Measurements from ENCODE around the gene IFIT3. TPM values are rescaled to one million over a fixed set of nuclear protein-coding genes. Genes with fewer than 3 reads are reported as not detected.
A peak's percentile ranks its signal among the peaks of the same experiment; 100 is the strongest.

The IFIT3 gene
- total RNA-seq, 2 experiments from 2014 or later = 54.2 to 151 TPM

DNA sequence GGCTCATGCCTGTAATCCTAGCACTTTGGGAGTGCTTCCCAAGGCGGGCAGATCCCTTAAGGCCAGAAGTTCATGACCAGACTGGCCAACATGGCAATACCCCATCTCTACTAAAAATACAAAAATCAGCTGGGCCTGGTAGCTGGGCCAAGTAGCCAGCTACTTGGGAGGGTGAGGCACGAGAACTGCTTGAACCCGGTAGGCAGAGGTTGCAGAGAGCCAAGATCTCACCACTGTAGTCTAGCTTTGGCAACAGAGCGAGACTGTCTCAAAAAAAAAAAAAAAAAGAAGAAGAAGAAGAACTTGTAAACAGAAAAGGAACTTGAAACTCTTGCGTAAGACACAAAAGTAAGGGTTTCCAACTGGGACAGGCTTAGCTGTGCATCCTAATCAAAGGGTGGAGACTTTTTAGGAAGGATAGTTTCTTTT lies 31.6 kb upstream of the IFIT3 start:
- Mint-ChIP-seq H3K27me3 (peaks cover 15% of the 10 kb centered on the region), H3K9me3 (ENCODE audit: low read depth) (peaks cover 10% of the 10 kb centered on the region), H3K27ac (peak overlapping the region; percentile 63), H3K36me3 (peaks cover 18% of the 10 kb centered on the region), H3K4me3 (peak overlapping the region; percentile 10), H3K4me1 (peaks cover 38% of the 10 kb centered on the region)
- DNase-seq (no peak), ATAC-seq (no peak)
- CTCF ChIA-PET = no interaction called here

DNA sequence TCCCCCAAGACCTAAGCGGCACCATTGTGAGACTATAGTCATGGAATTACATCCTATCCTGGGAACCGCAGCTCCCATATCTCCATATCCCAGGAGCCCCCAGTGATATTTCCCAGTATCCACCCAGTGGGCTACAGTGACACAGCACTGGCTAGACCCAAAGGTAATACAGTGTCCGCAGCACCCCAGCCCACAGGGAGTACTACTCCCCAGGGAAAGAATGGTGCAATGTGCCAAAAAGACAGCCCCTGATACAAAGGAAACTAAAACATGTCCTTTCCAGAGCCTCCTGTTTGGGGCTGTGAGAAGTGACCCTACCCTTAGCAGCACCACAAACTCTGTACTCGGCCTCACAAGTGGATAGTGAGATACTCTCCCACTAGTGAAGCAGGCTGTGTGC lies 30.4 kb upstream of the IFIT3 start:
- H3K4me3 Mint-ChIP-seq = no peak overlapping the region
- H3K36me3 Mint-ChIP-seq = peaks cover 26% of the 10 kb centered on the region
- H3K4me1 Mint-ChIP-seq = peaks cover 43% of the 10 kb centered on the region
- H3K27ac Mint-ChIP-seq = no peak overlapping the region
- peaks cover 15% of the 10 kb centered on the region for H3K27me3 Mint-ChIP-seq
- CTCF ChIA-PET = no interaction called here
- no peak for DNase-seq
- H3K9me3 Mint-ChIP-seq (ENCODE audit: low read depth) = peaks cover 10% of the 10 kb centered on the region
- ATAC-seq = no peak

DNA sequence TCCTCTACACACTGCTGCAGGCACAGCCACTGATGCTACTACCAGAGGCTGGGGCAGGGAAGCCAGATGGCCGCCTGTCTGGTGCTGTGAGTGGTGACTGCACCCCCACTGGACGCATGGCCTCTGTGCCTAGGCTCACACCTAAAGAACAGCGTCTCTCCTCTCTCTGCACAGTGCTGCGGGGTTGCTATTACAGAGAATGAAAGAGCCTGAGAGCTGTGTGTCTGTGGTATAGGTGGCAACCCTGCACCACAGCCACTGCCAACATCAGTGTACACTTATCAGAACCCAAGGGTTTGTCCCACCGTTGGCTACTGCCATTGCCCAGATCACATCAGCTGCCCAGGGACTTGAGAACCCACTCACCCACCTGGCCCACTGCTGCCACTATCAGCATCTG lies 30.0 kb upstream of the IFIT3 start:
- no peak for DNase-seq
- CTCF ChIA-PET = no interaction called here
- ATAC-seq = no peak
- Mint-ChIP-seq H3K36me3 (peaks cover 26% of the 10 kb centered on the region), H3K4me1 (peaks cover 47% of the 10 kb centered on the region), H3K27ac (no peak overlapping the region), H3K27me3 (peaks cover 15% of the 10 kb centered on the region), H3K4me3 (no peak overlapping the region), H3K9me3 (ENCODE audit: low read depth) (peaks cover 10% of the 10 kb centered on the region)

DNA sequence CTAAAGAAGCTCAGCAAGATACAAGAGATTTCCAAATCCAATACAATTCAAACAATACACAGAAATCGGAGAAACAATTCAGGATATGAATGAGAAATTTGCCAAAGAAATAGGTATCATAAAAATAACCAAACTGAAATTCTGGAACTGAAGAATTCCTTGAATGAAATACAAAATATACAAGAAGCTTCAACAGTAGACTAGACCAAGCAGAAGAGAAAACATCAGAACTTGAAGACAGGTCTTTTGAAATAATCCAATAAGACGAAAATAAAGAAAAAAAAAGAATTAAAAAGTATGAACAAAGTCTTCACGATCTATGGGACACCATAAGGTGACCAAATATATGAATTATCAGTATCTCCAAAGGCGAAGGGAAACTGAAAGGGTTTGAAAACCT lies 28.8 kb upstream of the IFIT3 start:
- peaks cover 8% of the 10 kb centered on the region for H3K27me3 Mint-ChIP-seq
- H3K36me3 Mint-ChIP-seq = peaks cover 32% of the 10 kb centered on the region
- no peak overlapping the region for H3K27ac Mint-ChIP-seq
- no peak for DNase-seq
- peaks cover 55% of the 10 kb centered on the region for H3K4me1 Mint-ChIP-seq
- CTCF ChIA-PET = no interaction called here
- no peak for ATAC-seq
- H3K9me3 Mint-ChIP-seq (ENCODE audit: low read depth) = peaks cover 10% of the 10 kb centered on the region
- no peak overlapping the region for H3K4me3 Mint-ChIP-seq

DNA sequence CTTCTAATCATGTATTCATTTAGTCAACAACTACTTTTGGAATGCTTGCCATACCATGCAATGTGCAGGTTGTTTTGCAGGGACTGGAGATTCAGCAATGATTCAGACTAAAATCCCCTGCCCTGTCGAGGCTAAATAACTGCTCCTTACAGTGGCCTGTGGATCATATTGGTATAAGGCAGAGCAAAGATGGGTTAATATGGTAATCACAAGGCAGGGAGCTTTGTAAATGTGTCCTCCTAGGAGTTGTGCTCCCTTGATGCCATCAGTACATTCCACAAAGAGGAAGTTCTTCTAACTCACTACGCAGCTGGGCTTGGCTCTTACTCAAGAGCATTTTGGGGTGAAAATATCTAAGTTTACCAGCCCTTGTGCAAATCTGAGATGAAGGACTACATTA lies 26.6 kb upstream of the IFIT3 start:
- Mint-ChIP-seq H3K36me3 (peaks cover 48% of the 10 kb centered on the region), H3K27ac (peak overlapping the region; percentile 92), H3K4me1 (peaks cover 42% of the 10 kb centered on the region), H3K9me3 (ENCODE audit: low read depth) (peaks cover 10% of the 10 kb centered on the region), H3K27me3 (peaks cover 3% of the 10 kb centered on the region), H3K4me3 (peak overlapping the region; percentile 94)
- DNase-seq (no peak), ATAC-seq (peak; percentile 11)
- CTCF ChIA-PET = interaction anchor here (0.8 to 1.5 kb wide), 4 partner anchors 9 to 88 kb away, joined by 3 to 7 read pairs (median 4); no protein-coding TSS in a partner anchor

DNA sequence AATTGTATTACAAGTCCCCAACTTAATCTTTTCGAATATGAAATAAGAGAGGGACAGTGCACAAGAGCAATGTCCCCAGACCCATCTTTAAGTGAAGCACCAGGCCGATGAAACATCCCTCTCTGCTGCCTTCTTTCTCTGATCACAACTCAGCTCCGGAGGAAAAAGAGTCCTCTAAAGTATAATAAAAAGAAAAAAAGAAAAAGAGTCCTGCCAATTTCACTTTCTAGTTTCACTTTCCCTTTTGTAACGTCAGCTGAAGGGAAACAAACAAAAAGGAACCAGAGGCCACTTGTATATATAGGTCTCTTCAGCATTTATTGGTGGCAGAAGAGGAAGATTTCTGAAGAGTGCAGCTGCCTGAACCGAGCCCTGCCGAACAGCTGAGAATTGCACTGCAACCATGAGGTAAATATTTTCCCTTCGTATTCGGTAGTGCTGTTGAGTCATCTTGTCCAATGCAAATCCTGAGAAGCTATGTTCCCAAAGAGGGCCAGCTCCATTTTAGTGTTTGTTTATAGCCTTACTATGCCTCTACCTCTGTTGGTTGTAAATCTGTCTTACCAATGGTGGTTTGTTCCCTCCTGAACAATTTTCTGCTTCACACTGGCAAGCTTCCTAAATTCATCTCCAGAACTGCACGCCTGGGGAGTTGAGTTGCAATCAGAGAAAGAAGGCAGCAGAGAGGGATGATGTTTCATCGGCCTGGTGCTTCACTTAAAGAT lies 25.9 kb upstream of the IFIT3 start, which contains the start of gene IFIT2:
Gene IFIT2 (plus strand): TSS at position 326 of the 725 bp plus-strand sequence. CDS start 78 bp downstream, at position 404.
- Mint-ChIP-seq H3K27me3 (peaks cover 3% of the 10 kb centered on the region), H3K27ac (peak within 1 kb of the TSS; percentile 92), H3K4me3 (peak within 1 kb of the TSS; percentile 94), H3K36me3 (peaks cover 55% of the 10 kb centered on the region), H3K4me1 (peaks cover 37% of the 10 kb centered on the region), H3K9me3 (ENCODE audit: low read depth) (peaks cover 10% of the 10 kb centered on the region)
- DNase-seq = peak; percentile 48
- CTCF ChIA-PET = interaction anchor here (0.8 to 1.5 kb wide), 6 partner anchors 9 to 87 kb away, joined by 3 to 8 read pairs (median 4); partner anchors contain the start of gene IFIT3
- ATAC-seq = peak; percentile 79

DNA sequence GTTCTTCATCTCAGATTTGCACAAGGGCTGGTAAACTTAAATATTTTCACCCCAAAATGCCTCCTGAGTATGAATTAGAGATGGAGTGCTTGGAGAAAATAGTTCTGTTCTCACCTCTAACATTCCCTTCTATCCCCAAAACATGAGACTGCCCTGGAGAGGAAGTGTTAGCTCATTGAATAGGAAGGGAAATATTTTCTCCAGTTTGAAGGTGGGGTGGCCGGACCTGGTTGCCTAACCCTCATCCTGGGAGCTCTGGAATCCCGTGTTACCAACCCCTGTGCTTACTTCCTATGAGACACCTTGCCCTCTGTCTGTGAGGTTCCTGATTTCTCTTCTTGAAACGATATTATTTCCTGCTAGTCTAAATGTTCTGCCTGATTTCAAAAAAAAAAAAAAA lies 25.2 kb upstream of the IFIT3 start:
- peaks cover 3% of the 10 kb centered on the region for H3K27me3 Mint-ChIP-seq
- peak overlapping the region; percentile 92 for H3K27ac Mint-ChIP-seq
- H3K4me1 Mint-ChIP-seq = peaks cover 37% of the 10 kb centered on the region
- peaks cover 11% of the 10 kb centered on the region for H3K9me3 Mint-ChIP-seq (ENCODE audit: low read depth)
- H3K4me3 Mint-ChIP-seq = peak overlapping the region; percentile 94
- ATAC-seq (no peak), DNase-seq (no peak)
- CTCF ChIA-PET = interaction anchor here (1.5 to 1.6 kb wide), 3 partner anchors 10 to 66 kb away, joined by 3 to 8 read pairs (median 5); partner anchors contain the start of gene IFIT3
- peaks cover 62% of the 10 kb centered on the region for H3K36me3 Mint-ChIP-seq

DNA sequence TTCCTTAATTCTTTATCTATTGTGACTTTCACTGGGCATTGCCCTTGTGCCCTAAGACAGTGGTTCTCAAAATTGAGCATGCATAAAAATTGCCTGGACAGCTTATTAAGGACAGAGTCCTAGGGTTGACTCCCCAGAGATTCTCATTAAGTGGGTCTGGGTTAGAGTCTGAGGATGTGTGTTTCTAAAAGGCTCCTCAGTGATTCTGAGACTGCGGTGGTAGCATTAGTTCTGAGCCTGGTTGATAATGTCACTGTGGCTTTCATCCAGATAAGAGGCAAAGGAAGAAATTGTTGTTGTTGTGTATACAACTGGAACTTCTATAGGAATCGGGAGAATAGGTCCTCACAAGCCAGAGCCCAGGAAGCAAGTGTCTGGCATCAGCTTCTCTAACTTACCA lies 24.6 kb upstream of the IFIT3 start:
- DNase-seq (no peak), ATAC-seq (no peak)
- Mint-ChIP-seq H3K27ac (peak overlapping the region; percentile 92), H3K27me3 (peaks cover 3% of the 10 kb centered on the region), H3K36me3 (peaks cover 67% of the 10 kb centered on the region), H3K4me3 (peak overlapping the region; percentile 94), H3K9me3 (ENCODE audit: low read depth) (peaks cover 9% of the 10 kb centered on the region), H3K4me1 (peaks cover 34% of the 10 kb centered on the region)
- CTCF ChIA-PET = interaction anchor here (1.2 to 1.6 kb wide), 3 partner anchors 10 to 66 kb away, joined by 3 to 5 read pairs (median 5); no protein-coding TSS in a partner anchor

DNA sequence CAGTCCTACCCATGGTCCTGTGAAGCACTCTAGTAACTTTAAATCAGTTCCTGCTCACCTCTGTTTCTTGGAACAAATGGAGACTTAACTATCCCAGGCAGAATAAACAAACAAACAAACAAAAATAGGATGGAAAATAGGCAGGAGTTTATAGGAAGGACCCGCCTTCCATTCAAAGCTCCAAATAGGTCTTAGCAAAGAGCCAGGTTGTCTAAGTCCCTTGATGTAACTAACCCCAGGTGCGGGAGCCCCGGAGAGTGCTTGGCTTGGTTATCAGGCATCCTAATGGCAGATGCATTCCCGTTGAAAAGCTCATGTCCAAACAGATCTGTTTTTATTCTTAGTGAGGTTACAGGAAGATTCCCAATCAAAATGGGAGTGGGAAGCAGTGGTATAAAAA lies 23.8 kb upstream of the IFIT3 start:
- Mint-ChIP-seq H3K36me3 (peaks cover 67% of the 10 kb centered on the region), H3K27me3 (no peaks in the 10 kb centered on the region), H3K9me3 (ENCODE audit: low read depth) (peaks cover 5% of the 10 kb centered on the region), H3K4me1 (peaks cover 34% of the 10 kb centered on the region), H3K4me3 (peak overlapping the region; percentile 94), H3K27ac (no peak overlapping the region)
- DNase-seq = no peak
- no peak for ATAC-seq
- CTCF ChIA-PET = interaction anchor here (0.9 to 1.6 kb wide), 5 partner anchors 9 to 65 kb away, joined by 3 to 5 read pairs (median 3); no protein-coding TSS in a partner anchor

DNA sequence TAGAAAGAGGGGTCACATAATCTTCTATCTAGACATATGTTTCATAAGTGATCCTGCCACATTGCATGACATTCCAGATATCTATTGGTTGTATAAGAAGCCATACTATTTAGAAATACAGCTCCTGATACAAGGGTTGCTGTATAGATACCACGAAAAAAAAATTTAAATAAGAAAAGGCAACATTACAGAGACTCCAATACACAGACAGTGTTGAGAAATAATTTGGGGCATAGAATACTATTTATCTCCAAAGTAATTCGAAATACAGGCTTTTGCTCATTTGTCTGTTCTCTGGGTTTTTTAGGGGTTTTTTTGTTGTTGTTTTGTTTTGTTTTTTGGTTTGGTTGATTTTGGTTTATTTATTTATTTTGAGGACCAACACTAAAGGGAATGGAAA lies 23.4 kb upstream of the IFIT3 start:
- H3K36me3 Mint-ChIP-seq = peaks cover 67% of the 10 kb centered on the region

DNA sequence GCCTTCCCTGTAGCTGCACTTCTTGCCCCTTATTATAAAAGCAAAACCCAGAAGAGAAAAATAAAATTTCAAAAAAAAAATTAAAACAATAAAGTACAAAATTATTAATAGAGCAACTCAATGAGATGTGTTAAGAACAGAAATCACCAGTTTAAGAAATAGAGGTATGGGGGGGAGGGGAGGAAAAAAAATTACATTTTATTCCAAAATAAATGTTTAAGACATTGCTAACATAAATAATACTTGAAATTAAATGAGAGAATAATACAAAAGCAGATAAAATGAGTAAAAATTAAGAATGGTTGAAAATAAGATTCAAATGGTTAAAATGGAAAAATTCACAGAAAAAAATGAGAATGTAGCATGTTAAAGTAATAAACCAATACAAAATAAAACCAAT lies 22.9 kb upstream of the IFIT3 start:
- ATAC-seq = no peak
- CTCF ChIA-PET = interaction anchor here (1.1 to 1.3 kb wide), 2 partner anchors 10 to 64 kb away, joined by 3 read pairs; no protein-coding TSS in a partner anchor

More for the DNA sequence above, 23.4 kb upstream of the IFIT3 start:
- Mint-ChIP-seq H3K27ac (no peak overlapping the region), H3K4me1 (peaks cover 34% of the 10 kb centered on the region), H3K9me3 (ENCODE audit: low read depth) (peaks cover 2% of the 10 kb centered on the region), H3K27me3 (no peaks in the 10 kb centered on the region), H3K4me3 (peak overlapping the region; percentile 94)
- DNase-seq = no peak
- ATAC-seq = no peak
- CTCF ChIA-PET = interaction anchor here (0.9 to 1.3 kb wide), 4 partner anchors 10 to 65 kb away, joined by 3 to 5 read pairs (median 3); no protein-coding TSS in a partner anchor

DNA sequence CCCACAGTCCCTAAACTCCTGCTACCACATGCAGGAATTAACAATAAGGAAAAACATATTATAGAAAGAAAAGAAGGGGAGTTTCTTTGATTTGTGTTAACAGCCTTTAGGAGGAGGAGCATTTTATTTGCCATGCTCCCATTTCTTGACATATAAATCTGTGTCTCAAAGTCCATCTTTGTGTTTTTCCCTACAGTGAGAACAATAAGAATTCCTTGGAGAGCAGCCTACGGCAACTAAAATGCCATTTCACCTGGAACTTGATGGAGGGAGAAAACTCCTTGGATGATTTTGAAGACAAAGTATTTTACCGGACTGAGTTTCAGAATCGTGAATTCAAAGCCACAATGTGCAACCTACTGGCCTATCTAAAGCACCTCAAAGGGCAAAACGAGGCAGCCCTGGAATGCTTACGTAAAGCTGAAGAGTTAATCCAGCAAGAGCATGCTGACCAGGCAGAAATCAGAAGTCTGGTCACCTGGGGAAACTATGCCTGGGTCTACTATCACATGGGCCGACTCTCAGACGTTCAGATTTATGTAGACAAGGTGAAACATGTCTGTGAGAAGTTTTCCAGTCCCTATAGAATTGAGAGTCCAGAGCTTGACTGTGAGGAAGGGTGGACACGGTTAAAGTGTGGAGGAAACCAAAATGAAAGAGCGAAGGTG lies 21.9 kb upstream of the IFIT3 start:
- CTCF ChIA-PET = no interaction called here
- peaks cover 36% of the 10 kb centered on the region for H3K4me1 Mint-ChIP-seq
- H3K4me3 Mint-ChIP-seq = no peak overlapping the region
- H3K27ac Mint-ChIP-seq = no peak overlapping the region
- H3K9me3 Mint-ChIP-seq (ENCODE audit: low read depth) = peaks cover 2% of the 10 kb centered on the region
- ATAC-seq (no peak), DNase-seq (no peak)
- H3K36me3 Mint-ChIP-seq = peaks cover 65% of the 10 kb centered on the region
- H3K27me3 Mint-ChIP-seq = no peaks in the 10 kb centered on the region

More for the DNA sequence above, 22.9 kb upstream of the IFIT3 start:
- Mint-ChIP-seq H3K36me3 (peaks cover 66% of the 10 kb centered on the region), H3K27me3 (no peaks in the 10 kb centered on the region), H3K9me3 (ENCODE audit: low read depth) (peaks cover 2% of the 10 kb centered on the region), H3K4me1 (peaks cover 34% of the 10 kb centered on the region), H3K27ac (no peak overlapping the region), H3K4me3 (no peak overlapping the region)
- DNase-seq = no peak

DNA sequence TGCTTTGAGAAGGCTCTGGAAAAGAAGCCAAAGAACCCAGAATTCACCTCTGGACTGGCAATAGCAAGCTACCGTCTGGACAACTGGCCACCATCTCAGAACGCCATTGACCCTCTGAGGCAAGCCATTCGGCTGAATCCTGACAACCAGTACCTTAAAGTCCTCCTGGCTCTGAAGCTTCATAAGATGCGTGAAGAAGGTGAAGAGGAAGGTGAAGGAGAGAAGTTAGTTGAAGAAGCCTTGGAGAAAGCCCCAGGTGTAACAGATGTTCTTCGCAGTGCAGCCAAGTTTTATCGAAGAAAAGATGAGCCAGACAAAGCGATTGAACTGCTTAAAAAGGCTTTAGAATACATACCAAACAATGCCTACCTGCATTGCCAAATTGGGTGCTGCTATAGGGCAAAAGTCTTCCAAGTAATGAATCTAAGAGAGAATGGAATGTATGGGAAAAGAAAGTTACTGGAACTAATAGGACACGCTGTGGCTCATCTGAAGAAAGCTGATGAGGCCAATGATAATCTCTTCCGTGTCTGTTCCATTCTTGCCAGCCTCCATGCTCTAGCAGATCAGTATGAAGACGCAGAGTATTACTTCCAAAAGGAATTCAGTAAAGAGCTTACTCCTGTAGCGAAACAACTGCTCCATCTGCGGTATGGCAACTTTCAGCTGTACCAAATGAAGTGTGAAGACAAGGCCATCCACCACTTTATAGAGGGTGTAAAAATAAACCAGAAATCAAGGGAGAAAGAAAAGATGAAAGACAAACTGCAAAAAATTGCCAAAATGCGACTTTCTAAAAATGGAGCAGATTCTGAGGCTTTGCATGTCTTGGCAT lies 21.1 kb upstream of the IFIT3 start:
- Mint-ChIP-seq H3K4me1 (peaks cover 31% of the 10 kb centered on the region), H3K27me3 (no peaks in the 10 kb centered on the region), H3K9me3 (ENCODE audit: low read depth) (peaks cover 2% of the 10 kb centered on the region), H3K36me3 (peaks cover 63% of the 10 kb centered on the region), H3K27ac (no peak overlapping the region), H3K4me3 (no peak overlapping the region)
- CTCF ChIA-PET = no interaction called here
- no peak for ATAC-seq
- DNase-seq = no peak

Data from activated CD8-positive, alpha-beta memory T cell treated with anti-CD3 and anti-CD28 coated beads, Interleukin-2, amount 10 ng/mL, durations not matched to agents 7 days and 5 days (primary cell).